Measurements from ENCODE around the gene SLC37A1.
"Not testable (repeated sequence)": the region's sequence is repeated elsewhere in the genome, so short reads cannot be mapped to it uniquely, and the experiment has no call there.

The SLC37A1 gene

DNA sequence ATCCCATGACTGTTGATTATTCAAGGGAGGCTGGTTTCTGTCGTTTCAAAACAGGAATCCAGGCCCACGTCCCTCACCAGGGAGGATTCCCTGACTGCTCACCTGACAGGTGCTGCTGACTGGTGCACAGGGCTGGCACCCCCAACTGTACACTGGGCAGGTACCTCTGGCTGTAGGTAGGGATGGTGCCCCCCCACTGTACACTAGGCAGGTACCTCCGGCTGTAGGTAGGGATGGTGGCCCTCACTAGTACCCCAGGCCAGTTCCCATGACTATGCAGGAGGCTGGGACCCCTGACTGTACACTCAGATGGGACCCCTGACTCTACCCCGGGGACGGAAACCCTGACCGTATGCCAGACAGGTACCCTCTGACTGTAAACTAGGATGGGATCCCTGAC, 106.2 kb downstream of the SLC37A1 start:
- no peak for DNase-seq (ENCODE audit: low spot score)

- peak; percentile 41 for DNase-seq (ENCODE audit: low spot score)
These were observed 107.6 kb downstream of the SLC37A1 start for GRCh38 chr21:42621166-42621818.

GRCh38 chr21:42621819-42622177, 108.1 kb downstream of the SLC37A1 start:
- DNase-seq (ENCODE audit: low spot score): peak; percentile 39

DNA sequence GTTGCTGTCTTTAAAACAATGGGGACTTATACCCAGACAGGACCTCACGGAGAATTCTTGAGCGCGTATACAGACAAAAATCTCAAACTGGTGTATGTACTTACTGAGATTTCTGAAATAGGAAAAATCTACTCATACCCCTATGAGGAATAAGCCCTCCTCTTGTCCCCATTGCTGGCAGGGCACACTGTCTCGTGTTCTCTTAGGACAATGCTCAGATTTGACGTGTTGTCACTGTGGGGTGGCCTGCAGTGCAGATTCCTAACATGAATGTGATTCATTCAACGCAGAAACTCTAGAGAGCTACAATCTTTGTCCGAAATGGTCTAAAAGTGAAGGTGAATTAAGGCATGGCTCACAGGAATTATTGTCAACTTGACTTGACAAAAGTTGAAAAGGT, 108.6 kb downstream of the SLC37A1 start:
- no peak for DNase-seq (ENCODE audit: low spot score)

DNA sequence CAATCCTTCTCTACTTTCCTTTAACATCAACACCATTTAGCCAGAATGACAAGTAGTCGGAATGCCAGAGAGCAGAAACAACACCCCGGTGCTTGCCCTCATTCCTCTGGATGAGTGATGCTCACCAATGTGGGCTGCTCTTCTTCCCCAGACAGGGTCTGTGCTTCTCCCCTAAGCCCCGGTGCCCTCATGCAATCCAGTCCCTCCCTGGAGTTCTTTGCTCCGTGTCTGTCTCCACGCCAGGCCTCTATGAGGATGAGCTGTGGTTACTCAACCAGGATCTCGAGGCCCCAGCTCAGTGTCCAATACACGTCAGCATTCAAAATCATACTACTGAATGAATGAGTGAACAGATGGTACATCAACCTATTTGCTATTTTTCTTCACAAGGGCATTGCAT, 110.0 kb downstream of the SLC37A1 start:
- no peak for DNase-seq (ENCODE audit: low spot score)

DNA sequence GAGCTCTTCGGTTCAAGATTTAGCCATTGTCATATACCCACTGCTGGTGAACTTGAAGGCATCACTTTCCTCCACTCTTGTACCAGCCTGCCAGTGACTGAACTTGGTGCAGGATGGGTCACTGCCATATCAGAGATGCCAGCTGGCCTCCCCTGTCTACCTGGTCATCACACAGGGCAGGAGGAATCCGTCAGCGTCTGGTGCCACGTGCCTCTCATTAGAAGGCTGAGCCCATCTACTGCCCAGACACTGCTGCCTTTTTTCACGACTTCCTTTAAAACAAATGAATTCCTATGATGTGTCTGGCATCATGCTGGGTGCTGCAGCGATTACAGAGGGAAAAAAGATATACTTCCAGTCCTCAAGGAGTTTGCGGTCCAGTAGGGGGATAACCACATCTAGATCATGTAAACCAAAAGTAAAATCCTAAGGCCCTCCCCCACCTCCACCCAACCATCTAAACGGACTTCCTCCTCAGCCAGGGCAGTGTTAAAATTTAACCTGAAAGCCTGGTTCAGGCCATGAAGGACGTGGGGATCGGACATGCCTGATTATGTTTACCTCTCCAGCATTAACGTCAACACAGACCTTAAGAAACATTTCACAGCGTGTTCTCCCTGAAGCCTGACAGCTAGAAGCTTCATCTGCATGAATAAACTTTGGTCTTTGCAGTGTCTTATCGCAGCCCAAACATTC, 110.6 kb downstream of the SLC37A1 start:
- no peak for DNase-seq (ENCODE audit: low spot score)

- DNase-seq (ENCODE audit: low spot score): no peak
These were observed 111.3 kb downstream of the SLC37A1 start for GRCh38 chr21:42624936-42625335.

DNA sequence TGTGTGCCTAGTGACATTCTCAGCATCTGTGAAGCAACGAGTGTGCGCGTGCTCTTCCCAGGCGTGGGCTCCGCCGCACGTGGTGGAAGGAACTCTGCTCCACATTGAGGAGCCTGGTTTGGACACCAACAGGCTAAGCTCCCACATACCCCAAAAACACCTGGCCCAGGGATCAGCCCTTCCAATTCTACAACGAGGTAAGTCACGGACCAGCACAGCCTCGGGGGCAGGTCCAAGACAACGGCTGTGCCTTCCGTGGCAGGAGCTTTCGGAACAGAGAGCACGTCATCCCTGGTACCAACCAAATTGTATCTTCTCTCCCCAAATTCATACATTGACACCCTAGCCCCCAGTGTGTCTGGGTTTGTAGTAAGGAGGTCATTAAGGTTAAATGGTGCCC, 112.5 kb downstream of the SLC37A1 start:
- no peak for DNase-seq (ENCODE audit: low spot score)

DNA sequence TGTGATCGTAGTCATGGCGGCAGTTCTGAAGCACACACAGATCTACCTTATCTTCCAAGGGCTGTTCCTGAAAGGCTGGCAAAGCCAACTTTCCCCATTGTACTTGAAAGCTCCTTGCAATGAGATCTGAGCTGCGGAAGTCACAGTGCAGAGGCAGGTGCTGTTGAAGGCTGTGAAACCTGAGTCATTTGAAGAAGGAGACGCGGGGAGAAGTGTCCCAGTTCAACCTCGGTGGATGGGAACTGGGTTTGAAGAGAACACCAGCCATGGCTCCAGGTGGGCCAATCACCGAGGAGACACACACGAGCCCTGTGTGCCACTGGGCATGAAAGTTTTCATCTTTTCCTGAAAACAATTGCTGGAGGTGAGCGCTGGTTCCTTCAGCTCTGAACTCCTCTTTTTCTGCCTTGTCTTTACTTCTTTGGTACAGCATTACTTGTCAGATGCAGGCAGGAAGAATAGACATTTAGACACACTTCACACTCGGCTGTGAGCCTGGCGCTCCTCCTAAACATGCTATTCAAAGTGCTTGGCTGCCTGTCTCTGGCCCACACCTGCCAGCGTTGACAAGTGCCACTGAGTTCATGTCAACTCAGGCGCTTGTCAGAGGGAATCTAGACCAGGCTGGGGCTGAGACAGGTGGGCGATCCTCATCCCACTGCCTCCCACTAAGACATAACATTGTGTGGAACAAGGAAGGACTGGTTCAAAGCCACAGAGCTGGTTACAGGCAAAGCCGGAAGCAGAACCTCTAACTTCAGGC, 114.1 kb downstream of the SLC37A1 start:
- DNase-seq (ENCODE audit: low spot score): no peak

DNA sequence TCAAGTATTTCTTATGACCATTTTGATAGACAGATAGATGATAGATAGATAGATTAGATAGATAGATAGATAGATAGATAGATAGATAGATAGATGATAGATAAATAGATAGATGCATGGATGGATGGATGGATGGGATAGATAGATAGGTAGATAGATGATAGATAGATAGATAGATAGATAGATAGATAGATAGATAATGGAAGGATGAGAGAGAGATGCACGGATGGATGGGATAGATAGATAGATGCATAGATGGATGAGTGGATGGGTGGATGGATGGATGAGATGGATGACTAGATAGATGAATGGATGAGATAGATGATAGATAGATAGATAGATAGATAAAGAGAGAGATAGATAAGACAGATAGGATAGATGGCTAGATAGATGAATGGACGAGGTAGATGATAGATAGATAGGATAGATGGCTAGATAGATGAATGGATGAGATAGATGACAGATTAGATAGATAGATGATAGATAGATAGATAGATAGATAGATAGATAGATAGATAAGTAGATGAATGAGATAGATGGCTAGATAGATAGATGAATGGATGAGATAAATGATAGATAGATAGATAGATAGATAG, 114.9 kb downstream of the SLC37A1 start:
- not testable (repeated sequence) for DNase-seq (ENCODE audit: low spot score)

DNA sequence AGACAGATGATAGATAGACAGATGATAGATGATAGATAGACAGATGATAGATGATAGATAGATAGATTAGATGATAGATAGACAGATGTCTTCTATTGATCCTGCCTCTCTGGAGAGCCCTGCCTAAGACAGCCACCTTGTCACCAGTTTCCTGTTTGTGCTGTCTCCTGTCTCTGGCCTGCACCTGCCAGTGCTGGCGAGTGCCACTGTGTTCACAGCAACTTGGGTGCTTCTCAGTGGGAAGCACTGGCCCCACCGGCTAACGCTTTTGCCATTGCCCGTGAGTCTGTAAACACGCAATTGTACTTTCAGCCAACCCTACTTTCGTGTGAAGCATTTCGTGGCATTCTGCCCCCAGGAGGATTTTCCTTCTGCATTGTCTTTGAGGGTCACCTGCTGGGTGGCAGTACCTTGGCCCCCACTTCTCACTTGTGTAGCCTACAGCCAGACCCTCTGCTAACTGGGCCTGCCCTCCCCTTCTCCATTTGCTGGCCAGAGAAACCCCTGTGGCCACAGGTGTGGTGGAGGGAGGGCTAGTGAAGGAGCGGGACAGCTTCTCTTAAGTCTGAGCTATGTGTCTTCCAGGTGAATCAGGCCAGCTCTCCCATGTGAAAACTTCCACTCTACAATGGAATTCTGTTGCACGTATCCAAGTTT, 116.4 kb downstream of the SLC37A1 start:
- DNase-seq (ENCODE audit: low spot score): no peak

DNA sequence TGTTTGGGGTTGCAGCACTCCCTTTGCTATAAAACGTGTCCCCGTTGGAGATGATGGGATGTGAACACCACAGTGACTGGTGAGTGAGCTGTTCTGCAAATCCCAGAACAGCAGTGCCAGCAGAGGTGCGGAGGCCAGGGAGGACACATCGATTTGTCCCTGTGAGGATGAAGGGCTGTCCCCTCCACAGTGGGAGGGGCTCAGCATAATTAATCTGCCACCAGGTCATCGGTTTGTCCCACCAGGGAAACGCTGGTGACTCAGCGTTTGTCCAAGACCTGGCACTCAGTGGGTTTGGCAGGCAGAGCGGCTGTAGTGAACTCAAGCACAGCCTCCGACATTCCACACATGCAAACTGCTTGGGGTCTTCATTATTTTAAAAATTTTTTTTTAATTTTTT, 117.0 kb downstream of the SLC37A1 start:
- no peak for DNase-seq (ENCODE audit: low spot score)

Data from COLO829 (cell line).